Measurements from ENCODE around the gene ATF7. TPM values are rescaled to one million over a fixed set of nuclear protein-coding genes. Genes with fewer than 3 reads are reported as not detected.
"Not testable (repeated sequence)": the region's sequence is repeated elsewhere in the genome, so short reads cannot be mapped to it uniquely, and the experiment has no call there.

ATF7 gene
- total RNA-seq, result 33.5 TPM
- long read RNA-seq, full-length matches to known transcripts, result 18 of 30 reads
- long read RNA-seq, partial matches to known transcripts, result 1 of 30 reads
- long read RNA-seq, other reads (novel, unspliced or antisense), result 11 of 30 reads

DNA sequence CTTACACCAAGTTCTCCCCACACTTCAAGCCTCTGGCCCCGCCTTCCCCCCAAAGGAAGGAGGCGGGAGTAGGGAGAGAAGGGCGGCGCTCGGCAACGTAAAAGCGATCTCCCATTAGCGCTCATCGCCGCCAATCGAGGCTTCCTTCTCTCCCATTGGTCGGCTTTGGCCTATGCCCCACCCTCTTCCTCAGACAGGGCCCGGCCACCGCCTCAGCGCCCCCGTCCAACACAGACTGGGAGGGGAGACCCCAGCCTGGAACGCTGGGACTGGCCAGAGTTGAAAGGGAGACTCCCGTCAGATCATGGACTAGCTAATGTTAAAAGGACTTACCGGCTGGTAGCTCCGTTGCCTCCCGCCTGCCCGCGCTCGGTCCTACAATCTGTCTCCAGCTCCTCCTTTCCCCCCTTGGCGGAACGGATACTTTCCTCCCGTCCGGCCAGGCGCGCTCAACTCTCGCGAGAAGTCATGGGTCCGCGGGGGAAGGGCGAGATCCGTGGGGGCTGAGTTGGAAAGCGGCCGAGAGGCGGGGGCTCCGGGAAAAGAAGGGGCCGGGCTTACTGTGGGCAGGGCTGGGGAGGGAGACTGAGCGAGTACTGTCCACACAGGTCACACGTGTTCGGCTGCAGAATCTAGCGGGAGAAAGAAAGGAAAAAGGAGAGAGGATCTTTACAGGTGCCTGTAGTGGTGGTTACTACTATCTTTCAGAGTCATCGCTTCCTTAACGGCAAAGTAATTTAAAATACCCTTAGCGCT is at the start of gene ATF7:
ATF7 (minus strand) TSS at position 437 of the 756 bp plus-strand sequence. CDS start 25,382 bp downstream, outside the sequence.
- peak; percentile 99 for DNase-seq (ENCODE audit: low spot score)
- intact Hi-C loops (cut with DNase I), result loop anchor here (1.0 to 5.0 kb wide), 3 partner anchors 33 to 84 kb away; partner anchors contain the start of gene ATP5MC2

DNA sequence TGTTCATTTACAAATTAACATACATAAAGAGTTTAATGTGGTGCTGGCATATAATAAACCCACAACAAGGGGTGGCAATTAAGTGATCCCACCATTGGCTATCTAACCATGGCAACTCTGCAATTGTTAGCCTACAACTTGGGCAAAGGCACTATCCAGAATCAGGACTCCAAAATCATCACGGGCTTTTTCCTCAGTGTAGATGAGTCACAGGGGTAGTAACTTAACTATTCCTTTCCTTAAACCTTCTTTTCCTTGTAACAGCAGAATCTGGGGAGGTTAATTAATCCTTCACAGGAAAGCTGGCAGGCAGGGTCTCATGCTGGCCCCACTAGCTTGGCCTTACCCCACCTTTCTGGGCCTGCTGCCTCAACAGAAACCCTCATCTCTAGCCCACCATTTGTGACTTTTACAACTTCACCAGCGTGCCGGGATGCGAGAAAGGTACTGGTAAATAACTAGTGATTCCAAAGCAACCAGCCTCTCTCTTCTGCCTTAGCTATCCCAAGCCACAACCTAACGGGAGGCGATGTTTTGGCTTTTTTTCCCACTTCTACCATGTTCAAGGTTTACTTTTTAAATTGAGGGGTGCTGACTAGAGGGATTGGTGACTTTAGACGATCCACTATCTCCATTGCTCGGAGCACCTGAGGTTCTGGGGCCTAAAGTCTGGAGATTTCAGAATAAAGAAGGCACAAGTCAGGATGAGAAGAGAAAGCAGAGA is 49.0 kb upstream of the ATF7 start:
- intact Hi-C loops (cut with DNase I), result no loop called here
- no peak for DNase-seq (ENCODE audit: low spot score)

DNA sequence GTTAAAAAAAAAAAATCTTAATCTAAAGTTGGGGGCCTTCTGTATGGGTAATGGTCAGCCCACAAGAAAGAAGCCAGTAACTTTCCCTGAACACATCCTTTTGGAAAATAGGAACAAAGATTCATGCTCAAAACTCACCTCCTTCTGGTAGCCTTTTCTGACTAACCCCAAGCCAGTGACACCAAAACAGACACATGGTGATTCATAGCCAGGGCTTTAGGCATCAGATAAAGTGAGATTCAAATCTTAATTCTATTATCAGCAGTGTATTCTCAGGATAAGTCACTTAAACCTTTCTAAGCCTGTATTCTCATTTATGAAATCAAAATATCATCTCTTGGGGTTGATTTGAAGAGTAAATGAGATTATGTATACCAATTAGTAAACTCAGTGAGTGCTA is 44.8 kb upstream of the ATF7 start:
- no peak for DNase-seq (ENCODE audit: low spot score)
- intact Hi-C loops (cut with DNase I), result no loop called here

DNA sequence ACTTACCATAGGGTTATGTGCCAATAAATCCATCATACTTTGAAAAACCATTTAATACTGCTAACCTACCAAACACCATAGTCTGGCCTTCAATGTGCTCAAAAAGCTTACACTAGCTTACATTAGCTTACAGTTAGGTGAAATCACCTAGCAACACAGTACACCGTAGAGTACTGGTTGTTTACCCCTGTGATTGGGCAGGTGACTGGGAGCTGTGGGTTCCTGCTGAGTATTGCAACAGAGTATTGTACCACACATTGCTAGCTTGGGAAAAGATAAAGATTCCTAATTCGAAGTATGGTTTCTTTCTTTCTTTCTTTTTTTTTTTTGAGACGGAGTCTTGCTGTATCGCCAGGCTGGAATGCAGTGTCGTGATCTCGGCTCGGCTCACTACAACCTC is 44.1 kb upstream of the ATF7 start:
- intact Hi-C loops (cut with DNase I), result no loop called here

DNA sequence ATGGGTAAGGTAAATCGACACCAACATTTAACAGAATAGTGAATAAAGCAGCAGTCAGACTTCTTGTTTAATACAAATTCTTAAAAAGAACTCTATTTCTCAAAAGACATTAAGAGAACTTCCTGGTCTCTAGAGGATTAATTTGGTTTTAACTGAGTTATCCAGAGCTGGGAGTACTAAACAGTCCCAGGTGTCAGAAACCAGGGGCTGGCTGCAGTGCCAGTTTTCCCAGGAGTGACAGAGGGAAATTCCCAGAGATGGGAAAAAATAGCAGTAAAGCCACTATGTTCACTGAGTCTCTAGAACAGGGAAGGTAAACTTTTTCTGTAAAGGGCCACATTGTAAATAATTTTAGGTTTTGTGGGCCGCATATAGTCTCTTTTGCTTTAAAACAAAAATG is 40.9 kb upstream of the ATF7 start:
- no peak for DNase-seq (ENCODE audit: low spot score)
- intact Hi-C loops (cut with DNase I), result no loop called here

More for the DNA sequence above, 44.1 kb upstream of the ATF7 start:
- no peak for DNase-seq (ENCODE audit: low spot score)

DNA sequence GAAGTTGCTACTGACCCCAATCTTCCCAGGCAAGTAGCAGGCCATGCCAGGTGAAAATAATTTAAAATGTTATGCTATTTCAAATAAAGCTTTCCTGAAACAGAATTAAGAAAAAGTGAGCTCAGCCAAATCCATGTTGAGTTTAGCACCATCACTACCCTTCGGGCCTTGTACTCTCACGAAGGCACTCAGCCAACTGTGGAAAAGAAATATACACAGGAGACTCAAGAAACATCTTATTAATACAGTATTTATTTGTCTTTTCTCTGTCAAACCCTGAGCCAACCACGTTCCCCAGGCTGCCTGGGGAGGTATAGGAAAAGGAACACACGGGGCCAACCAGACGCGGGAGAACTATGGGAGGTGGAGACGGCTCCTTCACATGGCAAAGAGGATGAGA is 38.8 kb upstream of the ATF7 start:
- DNase-seq (ENCODE audit: low spot score), result no peak
- intact Hi-C loops (cut with DNase I), result no loop called here

DNA sequence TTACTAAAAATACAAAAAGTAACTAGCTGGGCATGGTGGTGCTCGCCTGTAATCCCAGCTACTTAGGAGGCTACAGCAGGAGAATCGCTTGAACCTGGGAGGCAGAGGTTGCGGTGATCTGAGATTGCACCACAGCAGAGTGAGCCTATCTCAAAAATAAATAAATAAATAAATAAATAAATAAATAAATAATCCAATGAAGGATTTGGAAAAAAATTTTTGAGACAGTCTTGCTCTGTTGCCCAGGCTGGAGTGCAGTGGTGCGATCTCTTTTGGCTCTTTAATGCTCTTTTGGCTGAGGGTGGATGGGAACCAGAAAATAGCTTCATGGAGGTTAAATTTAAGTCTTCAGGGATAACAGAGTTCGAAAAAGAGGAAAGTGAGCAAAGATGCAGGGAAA is 38.0 kb upstream of the ATF7 start:
- intact Hi-C loops (cut with DNase I), result no loop called here

DNA sequence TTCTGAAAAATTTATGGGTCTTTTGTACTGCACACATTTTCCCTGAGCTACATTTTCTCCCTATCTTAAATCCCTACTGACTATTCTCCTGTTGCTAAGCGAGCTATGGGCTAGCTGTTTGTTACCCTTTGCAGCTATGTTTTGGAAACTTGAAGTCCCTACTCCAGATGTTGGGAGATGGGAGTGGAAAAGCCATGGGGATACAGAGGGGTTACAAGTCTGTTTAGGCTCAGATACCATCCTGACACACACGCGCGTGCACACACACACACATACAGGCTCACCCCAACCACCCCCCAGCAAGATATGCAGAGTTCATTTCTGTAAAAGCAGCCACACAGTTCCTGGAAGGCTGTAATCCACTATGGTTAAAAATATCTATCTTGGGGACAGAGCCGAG is 33.9 kb upstream of the ATF7 start:
- intact Hi-C loops (cut with DNase I), result no loop called here
- DNase-seq (ENCODE audit: low spot score), result peak; percentile 77

More for the DNA sequence above, 38.0 kb upstream of the ATF7 start:
- DNase-seq (ENCODE audit: low spot score), result no peak

DNA sequence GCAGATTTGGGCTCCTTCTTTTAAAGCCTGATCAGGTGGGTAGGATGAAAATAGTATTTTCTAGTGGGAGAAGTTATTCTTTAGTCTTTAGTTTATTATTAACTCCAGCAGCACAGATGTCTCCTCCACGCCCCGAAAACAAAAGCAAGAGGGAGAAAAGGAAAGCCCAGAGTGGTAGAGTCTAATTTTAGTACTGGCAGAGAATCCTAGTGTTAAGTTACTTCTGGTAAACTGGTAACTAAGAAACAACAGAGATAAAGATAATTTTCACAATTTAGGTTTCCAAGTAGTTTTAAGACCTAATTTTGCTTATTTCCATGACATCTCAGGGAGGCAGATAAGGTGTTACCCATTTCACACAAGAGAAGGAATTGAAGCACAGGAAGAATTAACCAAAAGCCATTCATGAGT is 33.4 kb upstream of the ATF7 start:
- no peak for DNase-seq (ENCODE audit: low spot score)
- intact Hi-C loops (cut with DNase I), result loop anchor here (2.0 kb wide), 1 partner anchor 33 kb away; the partner anchor contains the start of gene ATF7

DNA sequence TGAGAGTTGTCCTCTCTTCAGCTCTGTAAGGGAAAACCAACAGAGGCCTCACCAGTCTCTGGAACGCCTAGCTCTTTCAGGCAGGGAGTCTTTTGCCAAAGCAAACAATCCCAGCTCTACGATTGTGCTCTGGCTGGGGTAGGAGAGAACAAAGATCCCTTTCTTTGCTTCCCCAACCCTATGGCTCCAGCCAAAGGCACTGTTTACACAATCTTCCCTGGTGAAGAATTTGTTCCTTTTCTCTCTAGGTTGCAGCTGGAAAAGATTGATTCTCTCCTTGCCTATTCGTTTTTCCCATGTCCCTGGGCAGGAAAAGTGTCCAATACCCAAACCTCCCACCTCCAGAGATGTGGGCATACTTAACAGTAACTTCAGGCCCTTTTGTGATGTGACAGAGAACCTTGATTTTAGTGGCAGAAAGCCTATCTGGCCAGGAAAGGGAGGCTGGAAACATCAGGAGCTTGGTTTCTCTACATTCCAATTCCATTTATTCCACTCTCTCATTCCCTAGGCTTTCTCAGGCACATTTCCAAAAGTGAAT is 32.9 kb upstream of the ATF7 start:
- DNase-seq (ENCODE audit: low spot score), result no peak
- intact Hi-C loops (cut with DNase I), result loop anchor here (2.0 kb wide), 1 partner anchor 32 kb away; the partner anchor contains the start of gene ATF7

DNA sequence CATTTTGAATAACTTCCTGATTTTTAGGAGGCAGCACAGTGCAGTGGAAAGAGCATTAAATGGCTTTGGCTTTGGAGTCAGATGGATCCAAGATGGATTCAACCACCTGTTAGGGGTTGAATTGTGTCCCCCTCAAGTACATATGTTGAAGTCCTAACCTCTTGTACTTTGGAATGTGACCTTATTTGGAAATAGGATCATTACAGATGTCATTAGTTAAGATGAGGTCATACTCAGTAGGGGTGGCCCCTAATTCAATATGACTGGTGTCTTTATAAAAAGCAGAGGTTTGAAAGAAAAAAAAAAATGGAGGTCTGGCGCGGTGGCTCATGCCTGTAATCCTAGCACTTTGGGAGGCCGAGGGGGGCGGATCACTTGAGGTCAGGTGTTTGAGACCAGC is 30.9 kb upstream of the ATF7 start:
- DNase-seq (ENCODE audit: low spot score), result no peak
- intact Hi-C loops (cut with DNase I), result no loop called here

DNA sequence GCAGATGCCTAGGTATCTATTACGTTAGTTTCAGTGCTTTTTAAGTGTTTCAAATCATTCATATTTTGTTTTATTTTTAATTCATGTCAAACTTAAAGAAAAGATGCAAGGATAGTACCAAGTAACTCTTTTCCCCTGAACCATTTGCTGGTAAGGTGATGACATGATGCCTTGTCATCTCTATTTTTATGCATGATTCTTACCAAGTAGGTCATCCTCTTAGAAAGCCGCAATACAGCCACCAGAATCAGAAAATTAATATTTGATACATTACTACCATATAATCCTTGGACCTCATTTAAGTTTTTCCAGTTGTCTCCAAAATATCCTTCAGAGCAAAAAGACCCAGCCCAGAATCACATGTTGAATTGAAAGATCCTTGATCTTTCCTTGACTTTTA is 27.4 kb upstream of the ATF7 start:
- intact Hi-C loops (cut with DNase I), result no loop called here
- no peak for DNase-seq (ENCODE audit: low spot score)

DNA sequence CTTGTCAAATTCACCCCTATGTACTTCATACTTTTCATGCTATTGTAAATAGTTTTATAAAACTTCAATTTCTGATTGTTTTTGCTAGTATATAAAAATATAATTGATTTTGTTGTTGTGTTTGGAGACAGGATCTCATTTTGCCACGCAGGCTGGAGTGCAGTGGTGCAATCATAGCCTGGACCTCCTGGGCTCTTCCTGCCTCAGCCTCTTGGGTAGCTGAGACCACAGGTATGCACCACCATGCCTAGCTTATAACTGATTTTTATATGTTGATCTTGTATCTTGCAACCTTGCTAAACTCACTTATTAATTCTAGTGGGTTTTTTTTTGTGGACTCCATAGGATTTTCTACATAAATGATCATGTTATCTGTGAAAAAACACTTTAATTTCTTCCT is 26.2 kb upstream of the ATF7 start:
- DNase-seq (ENCODE audit: low spot score), result no peak
- intact Hi-C loops (cut with DNase I), result no loop called here

DNA sequence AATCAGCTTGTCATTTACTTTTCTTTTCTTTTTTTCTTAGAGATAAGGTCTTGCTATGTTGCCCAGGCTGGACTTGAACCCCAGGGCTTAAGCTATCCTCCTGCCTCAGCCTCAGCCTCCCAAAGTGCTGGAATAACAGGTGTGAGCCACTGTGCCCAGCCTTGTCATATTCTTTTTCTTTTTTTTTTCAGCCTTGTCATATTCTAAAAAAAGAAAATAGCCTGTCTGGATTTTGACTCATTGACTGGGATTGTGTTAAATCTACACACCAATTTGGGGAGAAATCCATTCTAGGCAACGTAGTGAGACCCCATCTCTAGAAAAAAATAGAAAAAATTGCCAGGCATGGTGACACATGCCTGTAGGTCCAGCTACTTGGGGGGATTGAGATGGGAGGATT is 25.6 kb upstream of the ATF7 start:
- intact Hi-C loops (cut with DNase I), result no loop called here
- DNase-seq (ENCODE audit: low spot score), result no peak

DNA sequence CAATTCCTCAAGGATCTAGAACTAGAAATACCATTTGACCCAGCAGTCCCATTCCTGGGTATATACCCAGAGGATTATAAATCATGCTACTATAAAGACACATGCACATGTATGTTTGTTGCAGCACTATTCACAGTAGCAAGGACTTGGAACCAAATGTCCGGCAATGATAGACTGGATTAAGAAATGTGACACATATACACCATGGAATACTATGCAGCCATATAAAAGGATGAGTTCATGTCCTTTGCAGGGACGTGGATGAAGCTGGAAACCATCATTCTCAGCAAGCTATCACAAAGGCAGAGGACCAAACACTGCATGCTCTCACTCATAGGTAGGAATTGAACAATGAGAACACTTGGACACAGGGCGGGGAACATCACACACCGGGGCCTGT is 20.1 kb upstream of the ATF7 start:
- intact Hi-C loops (cut with DNase I); DNase-seq (ENCODE audit: low spot score): not testable (repeated sequence)

DNA sequence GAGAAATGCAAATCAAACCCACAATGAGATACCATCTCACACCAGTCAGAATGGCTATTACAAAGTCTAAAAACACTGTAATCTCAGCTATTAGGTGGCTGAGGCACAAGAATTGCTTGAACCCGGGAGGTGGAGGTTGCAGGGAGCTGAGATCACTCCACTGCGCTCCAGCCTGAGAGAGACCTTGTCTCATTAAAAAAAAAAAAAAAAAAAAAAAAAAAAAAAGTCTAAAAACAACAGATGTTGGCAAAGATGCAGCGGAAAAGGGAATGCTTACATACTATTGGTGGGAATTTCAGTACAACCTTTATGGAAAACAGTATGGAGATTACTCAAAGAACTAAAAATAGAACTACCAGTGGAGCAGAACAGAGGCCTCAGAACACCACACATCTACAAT is 19.0 kb upstream of the ATF7 start:
- no peak for DNase-seq (ENCODE audit: low spot score)
- intact Hi-C loops (cut with DNase I), result no loop called here

DNA sequence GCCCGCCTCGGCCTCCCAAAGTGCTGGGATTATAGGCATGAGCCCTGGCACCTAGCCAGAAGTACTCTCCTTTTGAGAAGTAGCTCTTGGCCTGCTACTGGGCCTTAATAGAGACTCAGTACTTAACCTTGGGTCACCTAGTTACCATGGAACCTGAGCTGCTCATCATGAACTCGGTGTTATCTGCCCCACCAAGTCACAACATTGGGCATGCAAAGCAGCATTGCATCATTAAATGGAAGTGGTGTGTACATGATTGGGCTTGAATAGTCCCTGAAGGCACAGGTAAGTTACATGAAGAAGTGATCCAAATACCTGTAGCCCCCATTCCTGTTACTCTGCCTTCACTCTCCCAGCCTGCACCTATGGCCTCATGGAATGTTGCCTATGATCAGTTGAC is 18.0 kb upstream of the ATF7 start:
- DNase-seq (ENCODE audit: low spot score), result no peak
- intact Hi-C loops (cut with DNase I), result no loop called here

DNA sequence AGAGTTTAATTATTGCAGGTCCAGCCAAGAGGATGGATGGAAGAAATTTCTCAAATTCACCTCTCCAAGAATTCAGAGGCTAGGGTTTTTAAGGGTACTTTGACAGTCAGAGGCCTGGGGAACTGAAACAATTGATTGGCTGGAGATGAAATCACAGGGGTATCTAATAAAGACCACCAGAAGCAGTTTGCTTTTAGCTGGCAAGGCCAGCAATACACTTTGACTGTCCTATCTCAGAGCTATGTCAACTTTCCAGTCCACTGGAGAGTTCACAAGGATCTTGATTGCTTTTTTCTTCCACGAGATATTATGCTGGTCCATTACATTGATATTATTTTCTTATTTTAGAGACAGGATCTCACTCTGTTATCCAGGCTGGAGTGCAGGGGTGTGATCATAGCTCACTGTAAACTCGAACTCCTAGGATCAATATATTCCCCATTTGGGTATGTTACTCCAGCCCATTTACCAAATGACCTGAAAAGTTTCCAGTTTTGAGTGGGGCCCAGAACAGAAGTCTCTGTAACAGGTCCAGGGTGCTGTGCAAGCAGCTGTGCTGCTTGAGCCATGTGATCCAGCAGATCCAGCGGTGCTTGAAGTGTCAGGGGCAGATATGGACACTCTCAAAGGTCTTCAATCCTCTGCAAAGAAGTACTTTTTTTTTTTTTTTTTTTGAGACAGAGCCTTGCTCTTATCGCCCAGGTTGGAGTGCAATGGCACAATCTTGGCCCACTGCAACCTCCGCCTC is 17.2 kb upstream of the ATF7 start:
- DNase-seq (ENCODE audit: low spot score), result no peak
- intact Hi-C loops (cut with DNase I), result no loop called here

DNA sequence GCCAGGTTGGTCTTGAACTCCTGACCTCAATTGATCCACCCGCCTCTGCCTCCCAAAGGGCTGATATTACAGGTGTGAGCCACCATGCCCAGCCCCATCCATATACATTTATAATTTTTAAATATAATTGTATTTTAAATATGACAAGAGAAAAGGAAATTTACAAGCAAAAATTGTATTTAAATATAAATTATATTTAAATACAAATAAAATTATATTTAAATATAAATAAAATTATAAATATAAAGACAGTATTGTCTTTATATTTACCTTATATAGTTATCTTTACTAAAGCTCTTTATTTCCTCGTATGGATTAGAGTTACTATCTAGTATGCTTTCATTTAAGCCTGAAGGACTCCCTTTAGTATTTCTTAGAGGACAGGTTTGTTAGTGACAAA is 11.9 kb upstream of the ATF7 start:
- intact Hi-C loops (cut with DNase I), result no loop called here
- no peak for DNase-seq (ENCODE audit: low spot score)

DNA sequence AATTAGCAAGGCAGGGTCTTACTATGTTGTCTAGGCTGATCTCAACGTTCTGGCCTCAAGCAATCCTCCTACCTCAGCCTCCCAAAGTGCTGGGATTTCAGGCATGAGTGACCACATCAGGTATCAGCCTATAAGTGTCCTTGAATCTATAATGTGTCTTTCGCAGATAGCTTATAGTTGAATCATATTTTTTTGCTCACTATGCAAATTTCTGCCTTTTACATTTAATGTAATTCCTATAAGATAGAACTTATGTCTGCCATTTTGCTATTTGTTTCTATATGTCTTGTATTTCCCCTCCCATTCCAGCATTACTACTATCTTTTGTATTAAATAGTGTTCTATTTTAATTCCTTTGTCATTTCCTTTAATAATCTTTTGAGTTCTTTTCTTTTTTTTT is 10.5 kb upstream of the ATF7 start:
- DNase-seq (ENCODE audit: low spot score), result no peak
- intact Hi-C loops (cut with DNase I), result no loop called here

Measured in cardiac septum (tissue), 1 donor.